GM20431 (cell line): ENCODE results near the gene TTBK2.
"Not testable (repeated sequence)": the region's sequence is repeated elsewhere in the genome, so short reads cannot be mapped to it uniquely, and the experiment has no call there.

ENCODE experiments used
- in situ Hi-C: fragments of 300-500 bp; cut with MseI, MboI; formaldehyde crosslinking; loops from one replicate; pipeline ENCODE4 v1.15.0; 2020; ENCODE audit warnings: low sequenced_read_pairs; ENCODE audit not compliant: unreplicated experiment

Gene TTBK2

DNA sequence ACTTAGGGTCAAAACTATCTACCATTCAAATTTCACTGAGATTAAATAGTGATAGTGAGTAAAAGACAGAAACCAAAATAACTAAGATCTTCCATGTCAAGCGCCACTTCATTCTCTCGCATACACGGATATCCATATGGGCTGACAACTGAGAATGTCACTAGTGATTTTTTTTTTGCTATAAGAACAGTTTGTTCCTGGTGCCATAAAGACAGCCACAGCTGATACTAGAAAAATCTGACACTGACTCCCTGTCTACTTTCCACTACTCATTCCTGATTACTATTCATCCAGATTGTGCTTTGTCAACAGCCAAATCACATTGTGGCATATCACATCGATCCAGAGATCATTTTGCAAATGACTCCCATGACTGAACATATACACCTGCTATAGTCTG is 137.9 kb downstream of the TTBK2 start:
- in situ Hi-C loops = no loop called here

DNA sequence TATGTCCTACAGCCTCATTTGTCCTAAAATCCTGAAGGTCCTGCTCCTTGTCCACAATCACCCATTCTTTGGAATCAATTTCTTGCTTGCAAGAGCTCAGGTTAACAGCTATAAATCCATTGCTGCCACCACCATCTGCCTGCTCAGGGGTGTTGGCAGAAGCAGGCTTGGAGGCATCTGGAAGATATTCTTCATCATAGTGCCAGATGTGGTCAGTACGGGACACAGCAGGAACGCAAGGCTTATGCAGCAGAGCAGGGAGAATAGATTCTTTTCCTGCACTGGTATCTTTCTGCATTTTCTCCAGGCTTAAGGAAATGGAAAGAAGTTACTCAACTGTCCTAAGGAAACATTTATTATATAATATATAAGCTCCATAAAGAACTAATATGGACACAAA is 145.2 kb downstream of the TTBK2 start:
- in situ Hi-C loops = no loop called here

DNA sequence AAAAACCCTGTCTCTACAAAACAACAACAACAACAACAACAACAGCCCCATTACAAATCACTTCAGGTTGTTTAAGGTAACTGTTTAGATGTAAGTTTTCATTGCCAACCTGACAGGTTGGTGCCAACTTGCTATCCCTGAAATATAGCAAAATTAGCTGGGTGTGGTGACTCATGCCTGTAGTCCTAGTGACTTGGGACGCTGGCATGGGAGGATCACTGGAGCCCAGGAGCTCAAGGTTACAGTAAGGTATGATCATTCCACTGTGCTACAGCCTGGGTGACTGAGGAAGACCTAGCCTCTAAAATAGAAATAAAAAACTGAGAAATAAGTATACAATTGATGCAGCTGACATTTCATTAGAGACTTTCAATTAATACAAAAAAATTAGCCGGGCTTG is 147.7 kb downstream of the TTBK2 start:
- in situ Hi-C loops = no loop called here

DNA sequence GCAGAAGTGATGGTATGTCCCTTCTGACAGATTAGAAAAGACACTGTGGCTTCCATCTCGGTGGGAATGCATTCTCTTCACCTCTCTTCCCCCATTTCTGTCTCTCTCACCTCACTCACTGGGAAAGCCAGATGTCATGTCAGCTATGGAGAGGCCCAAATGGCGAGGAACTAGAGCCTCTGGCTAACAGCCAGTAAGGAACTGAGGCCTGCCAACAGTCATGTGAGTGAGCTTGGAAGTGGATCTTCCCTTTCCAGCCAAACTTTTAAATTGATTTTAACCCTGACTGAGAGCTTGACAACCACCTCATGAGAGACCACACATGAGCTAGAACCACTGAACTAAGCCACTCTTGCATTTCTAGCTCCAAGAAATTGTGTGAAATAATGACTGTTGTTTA is 148.4 kb downstream of the TTBK2 start:
- in situ Hi-C loops = no loop called here

DNA sequence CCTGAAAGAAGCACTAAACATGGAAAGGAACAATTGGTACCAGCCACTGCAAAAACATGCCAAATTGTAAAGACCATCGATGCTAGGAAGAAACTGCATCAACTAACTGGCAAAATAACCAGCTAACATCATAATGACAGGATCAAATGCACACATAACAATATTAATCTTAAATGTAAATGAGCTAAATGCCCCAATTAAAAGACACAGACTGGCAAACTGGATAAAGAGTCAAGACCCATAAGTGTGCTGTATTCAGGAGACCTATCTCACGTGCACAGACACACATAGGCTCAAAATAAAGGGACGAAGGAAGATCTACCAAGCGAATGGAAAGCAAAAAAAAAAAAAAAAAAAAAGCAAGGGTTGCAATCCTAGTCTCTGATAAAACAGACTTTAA is 154.5 kb downstream of the TTBK2 start:
- in situ Hi-C loops = not testable (repeated sequence)

DNA sequence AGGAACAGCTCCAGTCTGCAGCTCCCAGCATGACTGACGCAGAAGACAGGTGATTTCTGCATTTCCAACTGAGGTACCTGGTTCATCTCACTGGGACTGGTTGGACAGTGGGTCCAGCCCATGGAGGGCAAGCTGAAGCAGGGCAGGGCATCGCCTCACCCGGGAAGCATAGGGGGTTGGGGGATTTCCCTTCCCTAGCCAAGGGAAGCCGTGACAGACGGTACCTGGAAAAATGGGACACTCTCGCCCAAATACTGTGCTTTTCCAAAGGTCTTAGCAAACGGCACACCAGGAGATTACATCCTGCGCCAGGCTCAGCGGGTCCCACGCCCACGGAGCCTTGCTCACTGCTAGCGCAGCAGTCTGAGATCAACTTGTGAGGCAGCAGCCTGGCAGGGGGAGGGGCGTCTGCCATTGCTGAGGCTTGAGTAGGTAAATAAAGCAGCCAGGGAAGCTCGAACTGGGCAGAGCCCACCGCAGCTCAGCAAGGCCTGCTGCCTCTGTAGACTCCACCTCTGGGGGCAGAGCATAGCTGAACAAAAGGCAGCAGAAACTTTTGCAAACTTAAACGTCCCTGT is 156.3 kb downstream of the TTBK2 start:
- in situ Hi-C loops = not testable (repeated sequence)

DNA sequence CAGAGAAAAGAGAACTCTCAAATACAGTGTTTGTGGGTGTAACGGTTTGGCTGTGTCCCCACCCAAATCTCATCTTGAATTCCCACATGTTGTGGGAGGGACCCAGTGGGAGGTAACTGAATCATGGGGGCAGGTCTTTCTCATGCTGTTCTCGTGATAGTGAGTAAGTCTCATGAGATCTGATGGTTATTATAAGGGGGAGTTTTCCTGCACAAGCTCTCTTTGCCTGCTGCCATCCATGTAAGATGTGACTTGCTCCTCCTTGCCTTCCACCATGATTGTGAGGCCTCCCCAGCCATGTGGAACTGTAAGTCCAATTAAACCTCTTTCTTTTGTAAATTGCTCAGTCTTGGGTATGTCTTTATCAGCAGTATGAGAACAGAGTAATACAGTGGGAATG is 158.8 kb downstream of the TTBK2 start:
- in situ Hi-C loops = not testable (repeated sequence)

DNA sequence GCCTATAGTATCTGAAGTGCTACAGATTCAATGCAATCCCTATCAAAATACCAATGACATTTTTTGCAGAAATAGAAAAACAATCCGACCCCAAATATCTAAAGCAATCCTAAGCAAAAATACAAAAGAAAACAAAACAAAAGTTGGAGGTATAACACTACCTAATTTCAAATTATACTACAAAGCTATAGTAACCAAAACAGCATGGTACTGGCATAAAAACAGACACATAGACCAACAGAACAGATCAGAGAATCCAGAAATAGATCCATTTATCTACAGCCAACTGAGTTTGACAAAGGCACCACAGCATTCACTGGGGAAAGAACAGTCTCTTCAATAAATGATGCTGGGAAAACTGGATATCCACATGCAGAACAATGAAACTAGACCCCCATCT is 159.8 kb downstream of the TTBK2 start:
- in situ Hi-C loops = no loop called here

DNA sequence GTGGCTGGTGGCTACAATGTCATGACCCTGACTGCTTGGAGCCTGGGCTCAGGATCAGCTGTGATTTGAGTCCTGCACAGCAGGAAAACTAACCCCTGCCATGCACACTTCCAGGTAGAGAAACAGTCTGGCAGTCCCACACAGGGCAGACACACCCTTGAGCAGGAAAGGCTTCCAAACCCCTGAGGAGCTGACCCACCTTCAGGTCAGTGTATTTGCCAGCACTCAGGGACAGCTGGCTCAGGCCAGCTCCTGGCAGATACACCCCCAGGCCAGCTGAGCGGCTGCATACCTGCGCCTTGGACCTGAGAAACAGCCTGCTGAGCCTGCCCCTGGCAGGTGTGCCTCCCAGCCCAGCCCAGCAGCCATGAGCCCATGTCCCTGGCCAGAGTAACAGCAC is 161.5 kb downstream of the TTBK2 start:
- in situ Hi-C loops = no loop called here

DNA sequence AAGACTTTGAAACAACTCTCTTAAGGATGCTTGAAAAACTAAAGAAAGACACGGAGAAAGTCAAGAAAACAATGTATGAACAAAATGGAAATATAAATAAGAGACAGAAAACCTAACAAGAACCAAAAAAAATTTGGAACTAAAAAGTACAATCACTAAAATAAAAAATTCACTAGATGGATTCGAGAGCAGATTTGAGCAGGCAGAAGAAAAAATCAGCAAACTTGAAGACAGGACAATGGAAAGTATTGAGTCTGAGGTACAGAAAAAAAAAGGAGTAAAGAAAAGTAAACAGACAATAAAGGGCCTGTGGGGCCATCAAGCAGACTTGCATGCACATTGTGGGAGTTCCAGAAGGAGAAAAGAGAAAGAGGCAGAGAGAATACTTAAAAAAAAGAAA is 170.3 kb downstream of the TTBK2 start:
- in situ Hi-C loops = no loop called here

DNA sequence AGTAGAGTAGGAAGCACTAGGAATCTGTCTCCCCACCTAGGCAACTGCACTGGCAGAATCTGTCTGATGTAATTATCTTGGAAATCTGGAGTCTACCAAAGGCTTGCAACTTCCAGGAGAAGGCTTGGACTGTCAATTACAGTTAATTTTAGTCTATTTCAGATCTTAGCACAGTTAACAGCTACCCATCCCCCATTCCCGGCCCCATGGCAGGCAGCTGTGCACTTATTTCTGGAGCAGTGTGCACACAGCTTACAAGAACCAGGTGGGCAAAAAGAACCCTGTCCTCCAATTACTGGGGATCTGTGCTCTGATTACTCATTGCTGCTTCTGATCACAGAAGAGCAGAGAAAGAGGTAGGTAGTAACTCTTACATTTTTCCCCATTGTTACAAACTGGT is 171.3 kb downstream of the TTBK2 start:
- in situ Hi-C loops = no loop called here

DNA sequence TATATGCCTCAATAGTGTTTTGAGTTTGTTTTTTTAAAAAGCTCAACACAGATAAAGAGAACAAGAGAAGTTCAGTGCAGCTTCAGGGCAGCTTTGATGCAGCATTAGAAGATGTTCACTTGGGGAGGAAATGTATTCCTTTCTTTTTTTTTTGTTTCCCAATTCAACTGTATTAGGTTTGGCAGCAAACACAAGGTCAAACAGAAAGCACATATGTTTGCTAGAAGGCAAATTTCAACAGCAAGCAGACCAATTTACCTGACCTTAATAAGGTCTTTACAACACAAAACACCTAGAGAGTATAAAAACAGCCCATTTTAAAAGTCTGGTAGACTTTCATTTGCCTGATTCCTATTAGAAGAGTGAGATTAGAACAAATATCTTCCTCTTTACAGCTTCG is 176.4 kb downstream of the TTBK2 start:
- in situ Hi-C loops = no loop called here

DNA sequence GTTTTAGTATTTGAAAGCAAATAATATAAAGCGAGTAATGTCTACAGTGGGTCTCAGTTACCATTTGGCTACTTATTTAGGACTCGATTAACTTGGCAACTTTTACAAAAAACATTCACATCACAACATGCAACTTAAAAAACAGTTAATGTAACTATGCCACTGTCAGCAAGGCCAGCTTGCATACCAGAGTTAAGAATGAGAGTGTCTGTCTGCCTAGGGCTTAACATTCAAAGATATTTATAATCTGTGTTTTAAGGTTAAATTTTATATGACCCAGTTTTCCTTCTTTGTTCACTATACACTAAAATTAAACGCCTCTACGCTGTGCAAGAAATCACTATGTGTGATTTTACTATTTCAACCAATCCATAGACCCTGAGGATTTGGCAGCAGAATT is 178.4 kb downstream of the TTBK2 start:
- in situ Hi-C loops = no loop called here

DNA sequence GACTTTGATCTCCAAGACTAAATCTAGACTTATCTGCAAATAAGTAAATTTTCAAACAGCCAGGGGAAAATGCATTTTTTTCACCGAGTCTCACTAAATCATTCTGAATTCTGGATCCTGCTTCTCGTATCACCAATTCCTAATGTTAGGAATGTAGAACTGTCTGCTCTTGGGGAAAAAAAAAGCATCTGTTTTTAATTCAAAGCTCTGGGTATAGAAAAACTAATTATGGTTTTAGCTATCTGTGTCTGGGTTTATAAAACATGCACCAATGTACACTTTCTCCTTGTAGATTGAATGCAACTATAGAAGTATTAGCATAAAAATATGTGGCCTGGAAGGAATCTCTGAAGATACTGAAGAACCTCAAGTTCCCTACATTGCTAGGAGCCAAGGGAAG is 178.9 kb downstream of the TTBK2 start:
- in situ Hi-C loops = no loop called here

DNA sequence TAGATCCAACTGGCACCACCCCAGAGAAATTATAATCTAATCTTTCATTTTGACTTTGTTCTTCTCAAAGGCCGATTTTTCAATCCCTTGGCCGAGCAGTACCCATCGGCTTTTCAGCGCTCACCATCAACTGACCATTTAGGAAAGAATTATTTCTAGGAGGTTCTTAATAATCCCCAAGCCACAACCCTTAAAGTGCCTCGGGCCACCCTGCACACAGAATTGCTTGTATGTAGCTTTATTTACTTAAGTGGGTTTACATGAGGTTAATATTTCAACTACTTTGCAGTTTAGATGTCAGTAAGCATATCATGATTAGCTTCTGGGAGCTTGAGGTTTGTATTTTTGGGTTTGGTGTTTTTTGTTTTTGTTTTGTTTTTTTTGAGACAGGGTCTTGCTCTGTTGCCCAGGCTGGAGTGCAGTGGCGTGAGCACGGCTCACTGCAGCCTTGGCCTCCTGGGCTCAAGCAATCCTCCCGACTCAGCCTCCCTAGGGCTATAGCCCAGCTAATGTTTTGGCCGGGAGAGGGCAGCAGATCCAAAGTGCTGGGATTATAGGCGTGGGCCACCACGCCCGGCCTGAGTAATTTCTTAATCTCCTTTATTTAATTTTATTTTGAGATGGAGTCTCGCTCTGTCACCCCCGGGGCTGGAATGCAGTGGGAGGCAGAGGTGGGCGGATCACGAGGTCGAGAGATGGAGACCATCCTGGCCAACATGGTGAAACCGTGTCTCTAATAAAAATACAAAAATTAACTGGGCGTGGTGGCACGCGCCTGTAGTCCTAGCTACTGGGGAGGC is 182.8 kb downstream of the TTBK2 start:
- in situ Hi-C loops = no loop called here

DNA sequence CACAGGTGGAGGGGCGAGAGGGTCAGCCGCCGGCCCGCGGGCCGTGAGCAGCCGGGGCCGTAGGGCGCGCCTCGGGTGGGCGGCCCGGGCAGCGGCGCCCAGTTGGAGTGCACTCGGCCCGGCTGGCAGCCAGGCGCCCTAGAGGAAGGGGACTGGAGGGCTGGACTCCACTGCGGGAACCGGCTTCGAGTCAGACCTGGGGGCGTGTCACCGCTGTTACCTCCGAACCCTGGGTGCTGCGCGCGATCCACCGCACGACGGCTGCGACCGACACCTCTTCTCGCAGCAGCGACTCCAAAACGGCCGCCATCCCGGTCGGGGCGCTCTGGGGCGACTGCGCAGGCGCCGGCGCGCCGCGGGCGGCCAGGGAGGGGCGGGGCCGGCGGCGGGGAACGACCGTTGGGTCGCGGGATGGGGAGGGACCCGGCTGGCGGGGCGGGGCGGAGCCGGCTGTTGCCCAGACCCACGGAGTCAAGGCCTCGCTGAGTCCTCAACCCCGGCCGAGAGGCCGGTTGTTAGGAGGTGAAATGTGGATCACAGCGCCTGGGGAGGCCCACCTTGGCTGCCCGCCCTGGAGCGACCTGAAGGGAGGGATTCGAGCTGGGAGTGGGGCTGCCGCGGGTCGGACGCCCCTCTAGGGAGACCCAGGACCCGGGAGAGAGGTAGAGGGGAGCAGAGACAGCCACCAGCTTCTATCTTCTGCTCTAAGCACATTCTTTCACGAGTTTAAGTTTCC is 183.6 kb downstream of the TTBK2 start, which contains the start of gene CDAN1:
Gene CDAN1, minus strand, starts transcription at position 336 of the 736 bp plus-strand sequence. Its CDS starts 26 bp downstream, at position 310.
- in situ Hi-C loops = no loop called here

DNA sequence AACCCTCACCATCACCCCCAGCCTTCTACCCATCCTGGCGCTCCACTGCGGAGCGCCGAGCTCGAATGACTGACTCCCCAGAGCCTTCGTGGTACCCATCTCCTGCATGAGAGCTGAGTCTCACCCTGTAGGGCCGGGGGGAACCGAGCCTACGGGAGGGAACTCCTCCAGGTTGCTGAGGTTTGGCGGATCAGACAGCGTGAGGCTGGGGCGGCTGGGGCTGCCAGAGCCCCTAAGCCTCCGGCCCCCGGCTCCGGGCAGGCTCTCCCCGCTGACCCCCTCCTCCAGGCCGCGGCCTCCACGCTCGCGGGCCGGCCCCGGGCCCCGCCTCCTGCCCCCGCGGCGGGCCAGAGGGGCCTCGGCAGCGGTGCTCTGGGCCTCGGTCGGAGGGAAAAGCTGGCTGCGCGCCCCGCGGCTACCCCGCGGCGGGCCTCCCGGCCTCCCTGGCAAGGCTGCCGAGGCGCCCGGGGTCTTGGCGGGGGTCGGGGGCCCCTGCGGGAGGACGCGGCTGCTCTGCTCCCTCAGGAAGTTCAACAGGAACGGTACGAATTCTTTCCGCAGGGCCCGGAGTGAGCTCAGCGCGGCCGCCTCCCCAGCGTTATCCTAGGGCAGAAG is 184.3 kb downstream of the TTBK2 start:
- in situ Hi-C loops = no loop called here

DNA sequence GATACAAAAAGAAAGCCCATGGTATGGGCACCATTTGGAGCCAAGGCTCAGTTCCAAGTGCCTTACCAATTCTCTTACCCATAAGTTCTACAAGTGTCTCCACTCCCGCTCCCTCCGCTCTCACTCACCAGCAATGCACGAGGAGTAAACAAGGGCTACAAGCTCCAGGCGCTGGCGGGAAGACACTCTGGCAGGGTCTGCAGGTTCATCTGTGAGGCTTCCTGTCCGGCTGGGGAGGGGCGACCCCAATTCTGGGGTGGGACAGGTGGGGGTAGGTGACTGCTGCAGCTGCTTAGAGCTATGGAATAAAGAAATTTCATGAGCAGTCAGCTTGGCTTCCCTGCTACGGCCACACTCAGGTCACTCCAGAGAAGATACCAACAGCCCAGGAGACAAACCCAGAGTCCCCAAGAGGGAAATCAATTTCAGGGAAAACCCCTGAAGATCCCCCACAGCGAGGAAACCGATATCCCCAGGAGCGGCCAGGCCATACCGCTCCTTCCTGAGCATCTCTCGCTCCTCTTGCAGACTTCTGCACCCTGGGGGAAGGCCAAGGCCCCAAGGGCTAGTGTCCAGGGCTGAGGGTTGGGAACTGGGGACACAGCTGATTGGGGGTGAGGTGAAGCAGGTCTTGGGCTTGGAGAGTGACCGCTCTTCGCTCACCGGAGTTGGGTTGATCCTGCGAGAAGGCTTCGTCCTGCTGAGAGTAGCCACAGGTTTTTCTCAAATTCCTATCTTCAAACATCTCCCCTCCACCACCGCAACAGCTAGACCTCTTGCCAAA is 185.0 kb downstream of the TTBK2 start:
- in situ Hi-C loops = no loop called here

DNA sequence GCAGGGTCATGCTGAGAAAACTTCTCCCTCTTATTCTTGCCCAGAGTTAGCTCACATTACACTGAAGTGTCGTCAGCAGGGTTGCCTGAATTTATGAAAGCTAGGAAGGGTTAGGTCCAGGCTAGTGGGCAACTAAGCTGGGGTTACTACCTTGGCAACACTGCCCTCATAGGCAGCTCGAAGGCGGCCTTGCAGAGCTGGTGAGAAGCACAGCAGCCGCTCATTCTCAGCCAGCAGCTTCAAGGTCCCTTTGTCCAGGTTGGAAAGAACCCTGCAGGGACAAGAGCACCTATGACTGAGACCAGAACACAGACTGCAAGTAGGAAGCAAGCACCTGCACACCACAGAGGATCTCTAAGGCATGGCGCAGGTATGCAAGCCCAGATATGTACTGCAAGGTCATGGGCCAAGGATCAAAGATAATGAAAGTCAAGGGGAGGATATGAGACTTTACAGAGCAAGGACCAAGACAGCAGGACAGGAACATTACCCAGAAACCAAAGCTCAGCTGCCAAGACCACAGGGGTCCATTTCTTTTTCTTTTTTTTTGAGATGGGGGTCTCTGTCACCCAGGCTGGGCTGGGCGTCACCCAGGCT is 186.4 kb downstream of the TTBK2 start:
- in situ Hi-C loops = no loop called here

DNA sequence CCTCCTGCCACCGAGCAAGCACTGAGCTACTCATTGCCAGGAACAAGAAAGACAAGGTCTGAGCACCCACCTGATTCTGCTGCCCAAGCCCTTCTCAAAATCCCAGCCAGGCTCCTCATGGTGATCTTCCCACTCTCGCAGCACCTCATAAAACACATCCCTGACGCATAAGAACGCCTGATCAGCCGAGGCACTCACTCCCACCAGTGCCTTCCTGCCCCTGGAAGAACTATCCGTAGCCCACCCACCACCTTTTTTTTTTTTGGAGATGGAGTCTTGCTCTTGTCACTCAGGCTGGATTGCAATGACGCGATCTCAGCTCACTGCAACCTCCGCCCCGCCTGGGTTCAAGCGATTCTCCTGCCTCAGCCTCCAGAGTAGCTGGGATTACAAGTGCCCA is 187.6 kb downstream of the TTBK2 start:
- in situ Hi-C loops = no loop called here
